Measurements from ENCODE around the gene MEX3A. TPM values are rescaled to one million over a fixed set of nuclear protein-coding genes. Genes with fewer than 3 reads are reported as not detected.
"Not testable (repeated sequence)": the region's sequence is repeated elsewhere in the genome, so short reads cannot be mapped to it uniquely, and the experiment has no call there.

The MEX3A gene
- total RNA-seq, 1 donor from 2014 or later, result 0.24 TPM

GRCh38 chr1:156048663-156049258 is 33.5 kb downstream of the MEX3A start:
- DNase-seq (ENCODE audit: low spot score), result no peak

GRCh38 chr1:156045076-156045475 is 37.2 kb downstream of the MEX3A start:
- intact Hi-C loops (cut with DNase I), result no loop called here
- no peak for DNase-seq (ENCODE audit: low spot score)

More at GRCh38 chr1:156048663-156049258, 33.5 kb downstream of the MEX3A start:
- intact Hi-C loops (cut with DNase I), result no loop called here

DNA sequence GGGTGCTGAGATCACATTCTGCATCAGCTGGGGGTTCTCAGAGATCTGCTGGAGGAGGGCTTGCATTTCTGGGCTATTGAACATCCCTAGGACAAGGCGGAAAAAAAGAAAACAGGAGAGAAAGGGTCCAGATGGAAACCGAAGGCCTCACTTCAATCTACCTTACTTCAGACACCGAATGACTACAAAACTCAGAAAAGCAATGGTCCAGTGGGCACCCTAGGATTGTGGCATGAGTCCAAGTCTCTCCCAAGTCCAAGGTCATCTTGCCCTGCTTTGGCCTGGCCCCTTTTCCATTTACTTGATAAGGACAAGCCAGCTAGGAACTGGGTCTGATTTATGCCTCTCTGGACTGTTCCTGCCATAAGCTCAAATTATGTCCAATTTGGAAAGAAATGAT is 39.4 kb downstream of the MEX3A start:
- no peak for DNase-seq (ENCODE audit: low spot score)
- intact Hi-C loops (cut with DNase I), result no loop called here

DNA sequence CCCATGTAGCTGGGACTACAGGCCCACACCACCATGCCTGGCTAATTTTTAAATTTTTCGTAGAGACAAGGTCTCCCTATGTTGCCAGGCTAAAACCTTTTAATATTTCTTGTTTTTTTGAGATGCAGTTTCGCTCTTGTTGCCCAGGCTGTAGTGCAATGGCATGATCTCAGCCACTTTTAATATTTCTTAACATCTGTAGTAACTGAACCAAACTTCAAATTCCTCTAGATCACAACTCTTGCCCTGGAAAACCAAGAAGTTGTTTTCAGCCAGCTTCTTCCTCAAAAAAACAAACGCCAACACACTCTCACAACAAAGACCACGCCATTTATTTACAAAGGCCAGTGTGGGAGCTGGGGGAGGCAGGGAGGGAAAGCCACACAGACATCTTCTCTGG is 47.3 kb downstream of the MEX3A start:
- intact Hi-C loops (cut with DNase I); DNase-seq (ENCODE audit: low spot score): not testable (repeated sequence)

DNA sequence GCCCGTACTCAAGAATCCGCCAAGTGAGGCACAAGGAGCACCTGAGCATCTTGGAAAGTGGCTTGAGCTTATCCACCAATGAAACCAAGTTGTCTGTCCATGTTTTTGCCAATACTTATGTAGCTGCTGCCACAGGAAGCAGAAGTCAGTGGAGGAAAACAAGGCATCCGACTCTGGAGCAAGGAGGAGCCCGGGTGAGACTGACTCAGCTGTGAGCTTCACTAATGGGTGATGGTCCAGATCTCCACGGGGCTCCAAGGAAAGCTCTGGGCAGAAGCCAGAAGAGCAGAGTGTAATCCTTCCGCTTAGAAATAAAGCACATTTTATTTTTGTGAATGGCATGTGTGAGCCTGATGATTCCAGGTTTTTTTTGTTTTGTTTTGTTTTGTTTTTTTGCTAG is 49.3 kb downstream of the MEX3A start:
- DNase-seq (ENCODE audit: low spot score), result no peak
- intact Hi-C loops (cut with DNase I), result no loop called here

DNA sequence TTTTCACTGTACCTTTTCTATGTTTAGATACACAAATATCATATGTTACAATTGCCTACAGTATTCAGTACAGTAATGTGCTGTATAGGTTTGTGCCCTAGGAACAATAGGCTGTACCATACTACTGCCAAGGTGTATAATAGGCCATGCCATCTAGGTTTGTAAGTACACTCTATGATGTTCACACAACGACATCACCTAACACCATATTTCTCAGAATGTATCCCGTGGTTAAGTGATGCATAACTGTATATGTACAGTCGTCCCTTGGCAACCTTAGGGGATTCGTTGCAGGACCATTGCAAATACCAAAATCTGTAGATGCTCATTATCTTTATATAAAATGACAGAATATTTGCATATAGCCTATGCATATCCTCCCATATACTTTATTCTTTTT is 55.7 kb downstream of the MEX3A start:
- intact Hi-C loops (cut with DNase I), result no loop called here
- no peak for DNase-seq (ENCODE audit: low spot score)

- no peak for DNase-seq (ENCODE audit: low spot score)
- intact Hi-C loops (cut with DNase I), result no loop called here
Measured at GRCh38 chr1:156025876-156026275, 56.4 kb downstream of the MEX3A start.

DNA sequence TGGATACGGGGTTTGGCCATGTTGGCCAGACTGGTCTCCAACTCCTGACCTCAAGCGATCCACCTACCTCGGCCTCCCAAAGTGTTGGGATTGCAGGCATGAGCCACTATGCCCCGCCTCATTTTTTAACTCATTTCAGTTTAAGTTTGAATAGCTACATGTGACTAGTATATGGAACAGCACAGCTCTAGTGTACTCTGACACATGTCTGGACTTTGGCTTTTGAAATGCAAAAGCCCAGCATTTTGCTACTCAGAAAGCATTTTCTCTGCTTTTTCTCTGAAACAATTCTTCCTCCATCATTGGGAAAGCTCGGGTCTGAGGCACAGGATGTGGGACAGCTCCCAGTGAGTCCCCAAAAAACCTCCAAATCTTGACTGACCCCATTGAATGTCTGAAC is 57.5 kb downstream of the MEX3A start:
- DNase-seq (ENCODE audit: low spot score), result no peak
- intact Hi-C loops (cut with DNase I), result no loop called here

Other genes with a start within 250 kb of the MEX3A start
- gene GON4L, start 225.3 kb downstream of the MEX3A start, total RNA-seq, result 29.5 TPM
- 24.4 TPM for gene SYT11, start 222.9 kb downstream of the MEX3A start, total RNA-seq
- gene RIT1, start 171.1 kb downstream of the MEX3A start, total RNA-seq, result 26.2 TPM
- gene KHDC4, start 148.1 kb downstream of the MEX3A start, total RNA-seq, result 26.8 TPM
- not detected for gene RXFP4, start 140.8 kb downstream of the MEX3A start, total RNA-seq
- 95.9 TPM for gene ARHGEF2, start 103.9 kb downstream of the MEX3A start, total RNA-seq
- 81.2 TPM for gene SSR2, start 61.5 kb downstream of the MEX3A start, total RNA-seq
- gene UBQLN4, start 28.7 kb downstream of the MEX3A start, total RNA-seq, result 26.3 TPM
- 49.8 TPM for gene LAMTOR2, start 27.7 kb downstream of the MEX3A start, total RNA-seq
- gene RAB25, start 21.3 kb downstream of the MEX3A start, total RNA-seq, result not detected
- 298 TPM for gene LMNA, start 32.2 kb upstream of the MEX3A start, total RNA-seq
- 2.7 TPM for gene SEMA4A, start 71.1 kb upstream of the MEX3A start, total RNA-seq
- gene SLC25A44, start 111.6 kb upstream of the MEX3A start, total RNA-seq, result 15.4 TPM
- gene PMF1, start 130.5 kb upstream of the MEX3A start, total RNA-seq, result 54.3 TPM
- gene BGLAP, start 159.7 kb upstream of the MEX3A start, total RNA-seq, result 0.78 TPM
- gene PAQR6, start 165.6 kb upstream of the MEX3A start, total RNA-seq, result 2.6 TPM
- 112 TPM for gene SMG5, start 200.4 kb upstream of the MEX3A start, total RNA-seq
- 2.2 TPM for gene TMEM79, start 201.9 kb upstream of the MEX3A start, total RNA-seq
- 15.2 TPM for gene GLMP, start 213.2 kb upstream of the MEX3A start, total RNA-seq
- not detected for gene VHLL, start 216.8 kb upstream of the MEX3A start, total RNA-seq